Epithelial cell of alveolus of lung (primary cell): ENCODE results near the gene PLA2G4D. TPM values are rescaled to one million over a fixed set of nuclear protein-coding genes. Genes with fewer than 3 reads are reported as not detected.

ENCODE experiments used
- total RNA-seq: library from RNA; depleted of rRNA; stranded (reverse); fragments of >200 nt; gene quantifications from 2 replicates; pipeline ENCODE4 v1.2.1, GENCODE V29; 2015

PLA2G4D gene
- total RNA-seq = not detected in 2 replicates

GRCh38 chr15:42094512-42094963, at the start of gene PLA2G4D:
TSS of gene PLA2G4D (minus strand) at chr15:42094562. CDS start at chr15:42094459, 103 bp downstream.

GRCh38 chr15:42020713-42021273, 73.6 kb downstream of the PLA2G4D start, which contains the start of gene PLA2G4E:
TSS of gene PLA2G4E (minus strand) at chr15:42021042. CDS start at chr15:42021030, 12 bp downstream.

Other genes starting within 250 kb of the PLA2G4D start
- under 0.01 and 0.24 TPM in 2 replicates for gene SPTBN5, start 200.5 kb downstream of the PLA2G4D start, total RNA-seq
- gene EHD4, start 122.0 kb downstream of the PLA2G4D start, total RNA-seq = 5.7 and 44.1 TPM in 2 replicates
- gene PLA2G4E, start 73.5 kb downstream of the PLA2G4D start, total RNA-seq = not detected in 2 replicates
- not detected in 2 replicates for gene PLA2G4F, start 62.1 kb upstream of the PLA2G4D start, total RNA-seq
- 27.2 and 59.6 TPM in 2 replicates for gene VPS39, start 113.7 kb upstream of the PLA2G4D start, total RNA-seq
- gene GANC, start 178.6 kb upstream of the PLA2G4D start, total RNA-seq = 10.6 and 17.5 TPM in 2 replicates
- 27.2 and 44.6 TPM in 2 replicates for gene TMEM87A, start 178.9 kb upstream of the PLA2G4D start, total RNA-seq